ENCODE data around the gene SYNCRIP.

SYNCRIP gene

DNA sequence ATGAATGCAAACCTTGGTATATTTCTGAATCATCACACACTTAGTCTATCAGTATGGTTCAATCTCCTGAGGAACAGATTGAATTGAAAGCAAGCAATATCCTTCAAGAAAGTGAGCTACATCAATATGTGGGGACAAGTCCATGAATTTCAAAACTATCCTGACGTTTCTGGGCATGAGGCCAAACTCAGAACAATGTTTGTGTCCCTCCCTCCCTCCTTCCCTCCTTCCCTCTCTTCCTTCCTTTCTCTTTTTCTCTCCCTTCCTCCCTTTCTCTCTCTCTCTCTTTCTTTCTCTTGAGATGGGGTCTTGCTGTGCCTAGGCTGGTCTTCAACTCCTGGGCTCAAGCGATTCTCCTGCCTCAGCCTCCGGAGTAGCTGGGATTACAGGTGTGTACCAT lies 27.9 kb upstream of the SYNCRIP start:
- Histone ChIP-seq H3K4me3 (ENCODE audit: insufficient read depth, low read depth, low read length) (no peak overlapping the region), H3K9me3 (ENCODE audit: control insufficient read depth, low read length) (no peaks in the 10 kb centered on the region), H3K27ac (ENCODE audit: insufficient read depth, low read depth, low read length, poor library complexity, severe bottlenecking) (no peak overlapping the region), H3K27me3 (ENCODE audit: control insufficient read depth, insufficient read depth, low read length, poor library complexity, severe bottlenecking) (no peaks in the 10 kb centered on the region), H3K4me1 (ENCODE audit: control insufficient read depth, insufficient read depth, low read length) (peaks cover 7% of the 10 kb centered on the region), H3K36me3 (ENCODE audit: control insufficient read depth, insufficient read depth, low read length) (no peaks in the 10 kb centered on the region)
- WGBS, 2 experiments: 84 to 88% methylated on average over 3 of the region's 3 CpGs

- H3K36me3 ChIP-seq (ENCODE audit: control insufficient read depth, insufficient read depth, low read length): no peaks in the 10 kb centered on the region
These were observed 27.1 kb upstream of the SYNCRIP start for GRCh38 chr6:85669735-85670194.

GRCh38 chr6:85662251-85662650 lies 19.6 kb upstream of the SYNCRIP start:
- no peaks in the 10 kb centered on the region for H3K4me1 ChIP-seq (ENCODE audit: control insufficient read depth, insufficient read depth, low read length)
- no peaks in the 10 kb centered on the region for H3K36me3 ChIP-seq (ENCODE audit: control insufficient read depth, insufficient read depth, low read length)
- no peak overlapping the region for H3K4me3 ChIP-seq (ENCODE audit: insufficient read depth, low read depth, low read length)
- H3K27ac ChIP-seq (ENCODE audit: insufficient read depth, low read depth, low read length, poor library complexity, severe bottlenecking): no peak overlapping the region
- H3K27me3 ChIP-seq (ENCODE audit: control insufficient read depth, insufficient read depth, low read length, poor library complexity, severe bottlenecking): no peaks in the 10 kb centered on the region
- no peaks in the 10 kb centered on the region for H3K9me3 ChIP-seq (ENCODE audit: control insufficient read depth, low read length)

More at GRCh38 chr6:85669735-85670194, 27.1 kb upstream of the SYNCRIP start:
- 36 to 46% methylated on average over 4 of the region's 4 CpGs for WGBS, 2 experiments
- no peaks in the 10 kb centered on the region for H3K4me1 ChIP-seq (ENCODE audit: control insufficient read depth, insufficient read depth, low read length)
- H3K27ac ChIP-seq (ENCODE audit: insufficient read depth, low read depth, low read length, poor library complexity, severe bottlenecking): no peak overlapping the region
- no peaks in the 10 kb centered on the region for H3K9me3 ChIP-seq (ENCODE audit: control insufficient read depth, low read length)
- H3K4me3 ChIP-seq (ENCODE audit: insufficient read depth, low read depth, low read length): no peak overlapping the region
- H3K27me3 ChIP-seq (ENCODE audit: control insufficient read depth, insufficient read depth, low read length, poor library complexity, severe bottlenecking): no peaks in the 10 kb centered on the region

DNA sequence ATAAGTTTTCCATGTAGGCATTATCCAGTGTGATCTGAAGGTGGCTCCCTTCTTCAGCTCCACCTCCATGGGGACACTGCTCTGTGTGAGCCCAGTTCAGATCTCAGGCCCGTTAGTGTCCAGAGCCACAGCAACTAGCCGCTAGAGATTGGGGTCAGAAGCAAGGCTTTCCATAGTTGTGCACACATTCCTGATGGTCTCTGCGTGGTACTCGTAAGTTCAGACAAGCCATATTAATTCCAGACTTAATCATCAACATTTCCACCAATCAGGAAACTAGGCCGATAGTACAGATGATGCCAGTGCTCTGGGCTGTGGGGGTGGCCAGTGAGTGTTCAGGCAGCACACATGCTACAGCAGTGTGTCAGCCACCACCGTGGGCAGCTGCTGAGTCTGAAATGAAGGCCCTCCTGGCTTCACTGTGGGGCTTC lies 17.5 kb upstream of the SYNCRIP start:
- Histone ChIP-seq H3K4me3 (ENCODE audit: insufficient read depth, low read depth, low read length) (no peak overlapping the region), H3K4me1 (ENCODE audit: control insufficient read depth, insufficient read depth, low read length) (no peaks in the 10 kb centered on the region), H3K27ac (ENCODE audit: insufficient read depth, low read depth, low read length, poor library complexity, severe bottlenecking) (no peak overlapping the region), H3K27me3 (ENCODE audit: control insufficient read depth, insufficient read depth, low read length, poor library complexity, severe bottlenecking) (no peaks in the 10 kb centered on the region), H3K36me3 (ENCODE audit: control insufficient read depth, insufficient read depth, low read length) (no peaks in the 10 kb centered on the region), H3K9me3 (ENCODE audit: control insufficient read depth, low read length) (no peaks in the 10 kb centered on the region)
- WGBS, 2 experiments: 79 to 84% methylated on average over 6 of the region's 6 CpGs

DNA sequence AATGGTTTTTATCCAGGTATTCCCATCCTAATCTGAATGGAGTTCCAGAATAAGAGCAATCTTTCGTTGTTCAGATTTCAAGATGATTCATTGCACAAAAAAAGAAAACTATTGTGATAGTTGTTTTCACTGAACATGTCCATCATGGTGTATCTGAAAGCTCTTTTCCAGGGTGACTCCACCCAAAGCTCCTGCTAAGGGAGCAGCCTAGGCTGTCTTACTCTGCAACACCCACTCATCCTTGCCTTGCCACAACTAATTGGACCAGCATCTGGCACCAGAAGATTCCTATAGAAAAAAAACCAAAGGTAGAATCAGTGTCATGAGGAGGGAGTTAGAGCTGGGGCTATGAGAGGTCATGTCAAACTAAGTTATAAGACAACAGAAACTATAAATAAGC lies 7.9 kb upstream of the SYNCRIP start:
- H3K36me3 ChIP-seq (ENCODE audit: control insufficient read depth, insufficient read depth, low read length): no peaks in the 10 kb centered on the region
- no peak overlapping the region for H3K4me3 ChIP-seq (ENCODE audit: insufficient read depth, low read depth, low read length)
- WGBS, 2 experiments: 93 to 100% methylated on average over 1 of the region's 1 CpG
- H3K9me3 ChIP-seq (ENCODE audit: control insufficient read depth, low read length): no peaks in the 10 kb centered on the region
- no peak overlapping the region for H3K27ac ChIP-seq (ENCODE audit: insufficient read depth, low read depth, low read length, poor library complexity, severe bottlenecking)
- no peaks in the 10 kb centered on the region for H3K27me3 ChIP-seq (ENCODE audit: control insufficient read depth, insufficient read depth, low read length, poor library complexity, severe bottlenecking)
- H3K4me1 ChIP-seq (ENCODE audit: control insufficient read depth, insufficient read depth, low read length): no peaks in the 10 kb centered on the region

DNA sequence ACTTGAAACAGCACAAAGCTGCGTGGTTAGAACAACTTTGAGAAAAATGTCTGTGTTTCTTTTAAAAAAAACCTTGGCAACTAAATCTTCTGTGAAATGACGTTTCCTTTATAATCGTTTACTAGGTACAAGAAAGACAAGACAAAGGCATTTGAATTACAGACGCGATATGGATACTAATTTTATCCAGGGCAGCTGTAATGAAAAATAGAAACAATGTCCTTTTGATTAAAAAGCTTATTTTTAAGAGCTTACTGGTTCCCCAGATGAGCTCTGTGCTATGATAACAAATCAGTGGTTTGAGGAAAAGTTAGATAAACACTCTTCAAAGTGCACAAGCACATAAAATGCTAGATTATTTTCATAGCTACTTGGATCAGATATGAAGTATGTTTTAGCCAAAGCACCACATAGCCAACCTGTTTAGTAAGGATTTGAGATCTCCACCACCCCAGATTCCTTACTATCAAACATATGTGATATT lies 1.6 kb upstream of the SYNCRIP start:
- peak overlapping the region; percentile 52 for H3K4me3 ChIP-seq (ENCODE audit: insufficient read depth, low read depth, low read length)
- peaks cover 6% of the 10 kb centered on the region for H3K36me3 ChIP-seq (ENCODE audit: control insufficient read depth, insufficient read depth, low read length)
- H3K27me3 ChIP-seq (ENCODE audit: control insufficient read depth, insufficient read depth, low read length, poor library complexity, severe bottlenecking): no peaks in the 10 kb centered on the region
- peak overlapping the region; percentile 97 for H3K27ac ChIP-seq (ENCODE audit: insufficient read depth, low read depth, low read length, poor library complexity, severe bottlenecking)
- no peaks in the 10 kb centered on the region for H3K9me3 ChIP-seq (ENCODE audit: control insufficient read depth, low read length)
- peaks cover 16% of the 10 kb centered on the region for H3K4me1 ChIP-seq (ENCODE audit: control insufficient read depth, insufficient read depth, low read length)
- 14 to 15% methylated on average over 5 of the region's 5 CpGs for WGBS, 2 experiments

- Histone ChIP-seq H3K4me1 (ENCODE audit: control insufficient read depth, insufficient read depth, low read length) (peaks cover 22% of the 10 kb centered on the region), H3K9me3 (ENCODE audit: control insufficient read depth, low read length) (no peaks in the 10 kb centered on the region), H3K36me3 (ENCODE audit: control insufficient read depth, insufficient read depth, low read length) (peaks cover 9% of the 10 kb centered on the region), H3K27ac (ENCODE audit: insufficient read depth, low read depth, low read length, poor library complexity, severe bottlenecking) (peak overlapping the region; percentile 97), H3K27me3 (ENCODE audit: control insufficient read depth, insufficient read depth, low read length, poor library complexity, severe bottlenecking) (no peaks in the 10 kb centered on the region), H3K4me3 (ENCODE audit: insufficient read depth, low read depth, low read length) (peak overlapping the region; percentile 52)
- 0% methylated on average over 67 to 71 of the region's 75 CpGs for WGBS, 2 experiments
These were observed 1.0 kb upstream of the SYNCRIP start for GRCh38 chr6:85643537-85644278.

DNA sequence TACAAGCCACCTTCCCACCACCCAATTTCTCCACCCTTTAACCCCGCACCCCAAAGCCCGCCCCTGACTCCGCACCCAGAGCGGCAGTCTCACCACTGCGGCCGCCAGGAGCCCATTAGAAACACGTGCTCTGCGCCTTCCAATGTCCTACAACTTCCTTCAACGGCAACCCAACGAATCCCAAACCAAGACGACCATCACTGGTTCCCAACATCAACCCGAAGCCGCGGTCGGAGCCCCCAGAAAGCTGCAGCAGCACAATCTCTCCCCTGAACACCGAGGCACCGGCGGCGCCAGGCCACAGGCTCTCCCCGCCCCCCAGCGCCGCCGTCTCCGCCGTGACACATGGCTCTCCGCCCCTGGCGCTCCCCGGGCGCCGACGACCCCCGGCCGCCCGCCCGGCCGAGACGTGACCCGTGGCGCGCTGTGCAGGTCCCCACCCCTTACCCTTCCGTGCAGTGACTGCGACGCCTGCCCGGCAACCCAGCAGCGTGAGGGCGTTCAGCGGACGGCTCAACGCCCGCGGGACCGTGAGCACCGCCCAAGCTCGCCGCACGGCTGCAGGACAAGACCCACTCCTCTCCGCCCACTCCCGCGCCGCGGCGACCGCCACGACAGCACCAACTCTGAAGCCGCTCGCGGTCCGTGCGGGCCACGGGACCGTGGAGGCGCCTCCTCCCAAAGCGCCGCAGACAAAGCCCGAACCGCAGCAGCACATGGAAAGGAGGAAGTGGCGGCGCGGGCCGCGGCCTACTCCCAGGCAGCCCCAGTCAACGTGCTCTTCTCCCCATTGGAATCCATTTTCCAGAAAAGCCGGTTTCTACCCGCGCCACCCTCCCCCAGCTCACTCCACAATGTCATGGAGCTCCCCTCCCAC lies 551 bp downstream of the SYNCRIP start:
- 0% methylated on average over 85 of the region's 85 CpGs for WGBS, 2 experiments
- Histone ChIP-seq H3K4me3 (ENCODE audit: insufficient read depth, low read depth, low read length) (peak overlapping the region; percentile 99), H3K9me3 (ENCODE audit: control insufficient read depth, low read length) (no peaks in the 10 kb centered on the region), H3K27ac (ENCODE audit: insufficient read depth, low read depth, low read length, poor library complexity, severe bottlenecking) (peak overlapping the region; percentile 99), H3K36me3 (ENCODE audit: control insufficient read depth, insufficient read depth, low read length) (peaks cover 16% of the 10 kb centered on the region), H3K4me1 (ENCODE audit: control insufficient read depth, insufficient read depth, low read length) (peaks cover 22% of the 10 kb centered on the region), H3K27me3 (ENCODE audit: control insufficient read depth, insufficient read depth, low read length, poor library complexity, severe bottlenecking) (no peaks in the 10 kb centered on the region)

GRCh38 chr6:85641522-85641896 lies 1.2 kb downstream of the SYNCRIP start:
- Histone ChIP-seq H3K4me1 (ENCODE audit: control insufficient read depth, insufficient read depth, low read length) (peaks cover 22% of the 10 kb centered on the region), H3K36me3 (ENCODE audit: control insufficient read depth, insufficient read depth, low read length) (peaks cover 22% of the 10 kb centered on the region), H3K4me3 (ENCODE audit: insufficient read depth, low read depth, low read length) (peak overlapping the region; percentile 99), H3K27me3 (ENCODE audit: control insufficient read depth, insufficient read depth, low read length, poor library complexity, severe bottlenecking) (no peaks in the 10 kb centered on the region), H3K9me3 (ENCODE audit: control insufficient read depth, low read length) (no peaks in the 10 kb centered on the region), H3K27ac (ENCODE audit: insufficient read depth, low read depth, low read length, poor library complexity, severe bottlenecking) (no peak overlapping the region)
- WGBS, 2 experiments: 0 to 1% methylated on average over 14 of the region's 14 CpGs

DNA sequence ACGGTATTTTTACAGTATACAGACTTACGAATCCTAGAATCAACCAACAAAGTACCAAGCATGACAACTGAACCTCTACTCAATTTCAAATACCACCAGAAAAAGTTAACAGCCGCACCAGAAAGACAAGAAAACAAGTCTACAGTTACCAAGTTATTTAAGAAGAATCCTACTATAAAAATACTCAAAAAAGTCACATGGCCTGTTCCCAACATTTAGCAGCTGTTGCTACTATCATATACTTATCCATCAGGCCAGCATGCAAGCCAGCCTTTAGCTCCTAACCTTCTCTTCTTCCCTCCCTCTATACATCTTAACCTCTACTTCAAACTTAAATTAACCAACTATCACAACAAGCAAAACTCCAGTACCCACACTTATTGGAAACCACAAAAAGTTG lies 1.9 kb downstream of the SYNCRIP start:
- 76 to 77% methylated on average over 3 of the region's 3 CpGs for WGBS, 2 experiments
- H3K4me3 ChIP-seq (ENCODE audit: insufficient read depth, low read depth, low read length): peak overlapping the region; percentile 99
- peaks cover 22% of the 10 kb centered on the region for H3K36me3 ChIP-seq (ENCODE audit: control insufficient read depth, insufficient read depth, low read length)
- H3K27ac ChIP-seq (ENCODE audit: insufficient read depth, low read depth, low read length, poor library complexity, severe bottlenecking): no peak overlapping the region
- no peaks in the 10 kb centered on the region for H3K27me3 ChIP-seq (ENCODE audit: control insufficient read depth, insufficient read depth, low read length, poor library complexity, severe bottlenecking)
- no peaks in the 10 kb centered on the region for H3K9me3 ChIP-seq (ENCODE audit: control insufficient read depth, low read length)
- peaks cover 22% of the 10 kb centered on the region for H3K4me1 ChIP-seq (ENCODE audit: control insufficient read depth, insufficient read depth, low read length)
